Fibroblast of peridontal ligament (primary cell): ENCODE results near the gene TTC24.
"Not testable (repeated sequence)": the region's sequence is repeated elsewhere in the genome, so short reads cannot be mapped to it uniquely, and the experiment has no call there.

Experiments
- DNase-seq: peaks from one replicate; pipeline ENCODE4 v3.0.0-alpha.2; 2010; ENCODE audit errors: extremely low read depth

The TTC24 gene

DNA sequence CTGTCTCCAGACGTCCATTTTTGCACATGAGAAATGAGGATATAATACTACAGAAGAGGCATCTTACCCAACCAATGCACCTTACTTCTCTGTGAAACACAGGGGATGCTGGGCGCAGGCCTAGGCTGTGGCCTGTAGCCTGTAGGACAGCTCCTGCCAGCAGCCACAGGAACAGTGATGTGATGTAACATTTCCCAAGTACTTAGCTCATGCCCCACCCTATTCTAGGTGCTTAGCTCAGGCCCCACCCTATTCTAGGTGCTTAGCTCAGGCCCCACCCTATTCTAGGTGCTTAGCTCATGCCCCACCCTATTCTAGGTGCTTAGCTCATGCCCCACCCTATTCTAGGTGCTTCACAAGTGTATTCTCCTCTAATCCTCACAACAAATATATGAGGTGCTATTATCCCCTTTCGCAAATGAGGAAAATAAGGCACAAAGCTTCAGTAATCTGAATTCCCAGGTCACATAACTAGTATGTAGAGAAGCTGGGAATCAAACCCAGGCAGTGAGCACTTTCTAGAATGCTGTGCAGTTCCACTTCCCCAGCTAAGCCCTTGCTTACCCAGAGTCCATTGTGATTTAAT is 7.5 kb downstream of the TTC24 start:
- DNase-seq, result no peak

DNA sequence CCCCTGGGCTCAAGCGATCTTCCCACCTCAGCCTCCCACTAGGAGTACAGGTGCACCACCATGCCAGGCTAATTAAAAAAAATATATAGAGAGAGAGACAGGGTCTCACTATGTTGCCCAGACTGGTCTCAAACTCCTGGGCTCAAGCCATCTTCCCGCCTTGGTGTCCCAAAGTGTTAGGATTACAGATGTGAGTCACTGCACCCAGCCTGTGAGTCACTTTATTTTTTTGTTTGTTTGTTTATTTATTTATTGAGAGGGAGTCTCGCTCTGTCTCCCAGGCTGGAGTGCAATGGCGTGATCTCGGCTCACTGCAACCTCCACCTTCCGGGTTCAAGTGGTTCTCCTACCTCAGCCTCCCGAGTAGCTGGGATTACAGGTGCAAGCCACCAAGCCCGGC is 8.4 kb downstream of the TTC24 start:
- not testable (repeated sequence) for DNase-seq

DNA sequence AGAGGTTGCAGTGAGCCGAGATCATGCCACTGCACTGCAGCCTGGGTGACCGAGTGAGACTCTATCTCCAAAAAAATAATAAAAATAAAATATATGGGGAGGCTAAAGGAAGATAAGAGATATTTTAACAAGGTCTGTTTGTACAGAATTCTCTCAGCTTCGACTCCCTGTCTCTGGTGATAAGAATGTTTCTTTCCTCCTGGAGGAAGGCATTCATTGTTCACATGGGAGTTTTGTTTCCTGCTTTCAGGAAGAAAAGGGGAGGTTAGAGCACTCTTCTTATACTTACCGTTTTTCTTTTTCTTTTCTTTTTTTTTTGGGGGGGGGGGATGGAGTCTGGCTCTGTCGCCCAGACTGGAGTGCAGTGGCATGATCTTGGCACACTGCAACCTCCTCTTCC is 10.0 kb downstream of the TTC24 start:
- DNase-seq, result no peak

- DNase-seq, result peak; percentile 33
Observed at GRCh38 chr1:156590326-156591180, 11.0 kb downstream of the TTC24 start.

GRCh38 chr1:156591181-156591431 is 11.6 kb downstream of the TTC24 start:
- DNase-seq, result no peak

DNA sequence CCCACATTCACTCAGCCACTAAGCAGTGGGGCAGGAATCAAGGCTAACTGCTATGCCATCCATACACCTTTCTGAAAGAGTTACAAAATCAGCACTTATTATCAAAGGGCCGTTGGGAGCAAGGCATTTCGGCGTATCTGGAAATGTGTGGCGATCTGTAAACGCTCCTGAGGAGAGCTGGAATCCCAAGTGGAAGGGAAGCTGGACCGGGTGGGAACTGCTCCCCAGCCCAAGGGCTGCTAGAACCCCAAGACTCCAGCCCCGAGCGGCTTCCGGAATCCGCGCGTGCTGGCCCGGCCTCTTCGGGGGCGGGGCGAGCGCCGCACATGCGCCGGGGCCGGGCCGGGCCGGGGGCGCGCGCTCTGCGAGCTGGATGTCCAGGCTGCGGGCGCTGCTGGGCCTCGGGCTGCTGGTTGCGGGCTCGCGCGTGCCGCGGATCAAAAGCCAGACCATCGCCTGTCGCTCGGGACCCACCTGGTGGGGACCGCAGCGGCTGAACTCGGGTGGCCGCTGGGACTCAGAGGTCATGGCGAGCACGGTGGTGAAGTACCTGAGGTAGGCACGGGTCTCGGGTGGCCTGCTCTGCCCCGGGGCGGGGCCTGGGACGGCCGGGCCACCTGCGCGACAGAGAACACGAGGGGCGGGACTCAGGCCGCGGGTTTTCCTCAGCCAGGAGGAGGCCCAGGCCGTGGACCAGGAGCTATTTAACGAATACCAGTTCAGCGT is 12.1 kb downstream of the TTC24 start, which contains the start of gene NAXE:
NAXE (plus strand) TSS at position 345 of the 726 bp plus-strand sequence; CDS start at position 374, 29 bp downstream.
- DNase-seq, result peak; percentile 47

DNA sequence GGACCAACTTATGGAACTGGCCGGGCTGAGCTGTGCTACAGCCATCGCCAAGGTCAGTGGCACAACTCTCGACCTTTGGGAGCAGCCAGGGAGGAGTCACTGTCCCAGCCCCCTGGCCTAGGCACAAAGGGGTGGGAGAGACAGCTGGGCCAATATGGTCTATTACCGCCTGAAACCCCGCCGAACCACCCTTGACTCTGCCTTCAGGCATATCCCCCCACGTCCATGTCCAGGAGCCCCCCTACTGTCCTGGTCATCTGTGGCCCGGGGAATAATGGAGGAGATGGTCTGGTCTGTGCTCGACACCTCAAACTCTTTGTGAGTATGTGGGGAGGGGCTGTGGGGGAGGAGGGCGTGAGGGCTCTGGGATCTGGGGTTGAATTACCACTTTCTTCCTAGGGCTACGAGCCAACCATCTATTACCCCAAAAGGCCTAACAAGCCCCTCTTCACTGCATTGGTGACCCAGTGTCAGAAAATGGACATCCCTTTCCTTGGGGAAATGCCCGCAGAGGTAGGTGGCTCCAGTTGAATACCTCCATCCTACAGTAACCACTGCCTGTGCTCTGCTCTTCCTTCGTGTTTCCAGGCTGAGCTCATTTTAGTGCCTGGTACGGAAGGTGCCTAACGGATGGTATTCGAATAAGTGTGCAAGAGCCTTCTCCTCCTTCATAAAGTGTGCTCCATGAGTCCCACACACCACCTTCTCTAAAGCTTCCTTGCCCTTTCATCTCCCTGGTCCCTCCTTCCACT is 12.8 kb downstream of the TTC24 start:
- no peak for DNase-seq

DNA sequence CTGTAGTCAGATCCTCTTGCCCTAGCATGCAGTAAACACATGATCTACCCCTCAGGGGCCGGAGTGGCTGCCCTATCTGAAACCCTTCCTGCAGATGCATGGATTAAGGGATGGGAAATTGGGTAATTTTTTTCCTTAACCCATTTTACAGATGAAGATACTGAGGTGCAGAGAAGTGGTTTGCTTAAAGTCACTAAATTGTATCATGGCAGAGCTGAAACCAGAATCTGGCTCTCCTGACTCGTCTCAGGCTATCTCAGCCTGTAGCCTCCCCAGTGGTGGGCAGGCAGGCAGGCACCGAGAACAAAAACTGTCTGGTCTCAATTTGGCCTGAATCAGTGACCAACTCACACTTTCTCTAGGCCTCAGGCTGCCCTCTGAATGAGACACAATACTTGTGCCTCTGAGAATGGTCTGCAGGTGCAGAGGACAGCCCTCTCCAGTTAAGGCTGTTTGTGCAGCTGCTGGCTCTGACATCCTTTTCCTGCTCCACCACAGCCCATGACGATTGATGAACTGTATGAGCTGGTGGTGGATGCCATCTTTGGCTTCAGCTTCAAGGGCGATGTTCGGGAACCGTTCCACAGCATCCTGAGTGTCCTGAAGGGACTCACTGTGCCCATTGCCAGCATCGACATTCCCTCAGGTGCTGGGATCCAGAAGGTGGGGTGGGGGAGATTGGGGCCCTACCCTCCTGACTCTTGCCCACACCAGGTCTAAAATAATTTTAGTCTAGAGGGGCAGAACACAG is 13.6 kb downstream of the TTC24 start:
- no peak for DNase-seq

DNA sequence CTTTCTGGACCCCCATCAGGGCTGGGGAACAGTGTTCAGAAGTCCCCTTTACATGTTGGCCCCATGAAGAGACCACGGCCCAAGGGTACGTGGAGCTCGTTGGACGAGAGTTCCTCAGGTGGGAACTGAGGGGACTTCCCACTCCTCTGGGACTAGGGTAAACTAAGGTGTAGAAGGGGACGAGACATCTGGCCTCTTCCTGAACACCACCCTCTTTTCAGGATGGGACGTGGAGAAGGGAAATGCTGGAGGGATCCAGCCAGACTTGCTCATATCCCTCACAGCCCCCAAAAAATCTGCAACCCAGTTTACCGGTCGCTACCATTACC is 14.1 kb downstream of the TTC24 start:
- DNase-seq, result no peak

DNA sequence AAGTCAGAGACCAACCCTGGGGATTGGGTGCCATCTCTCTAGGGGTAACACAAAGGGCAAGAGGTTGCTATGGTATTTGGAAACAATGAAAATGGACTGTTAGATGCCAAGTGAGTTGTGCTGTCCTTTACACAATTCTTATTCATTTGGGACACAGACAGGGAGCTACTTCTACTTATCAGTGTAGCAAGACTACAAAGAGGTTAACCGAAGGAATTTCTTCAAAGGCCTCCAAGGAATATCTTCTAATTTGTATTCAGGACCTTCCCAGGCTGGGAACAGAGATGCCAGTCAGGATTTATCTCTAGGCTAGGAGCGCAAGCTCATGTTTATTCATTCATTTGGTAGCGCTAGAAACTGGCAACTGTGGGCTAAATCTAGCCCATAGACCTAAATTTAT is 14.7 kb downstream of the TTC24 start:
- no peak for DNase-seq

DNA sequence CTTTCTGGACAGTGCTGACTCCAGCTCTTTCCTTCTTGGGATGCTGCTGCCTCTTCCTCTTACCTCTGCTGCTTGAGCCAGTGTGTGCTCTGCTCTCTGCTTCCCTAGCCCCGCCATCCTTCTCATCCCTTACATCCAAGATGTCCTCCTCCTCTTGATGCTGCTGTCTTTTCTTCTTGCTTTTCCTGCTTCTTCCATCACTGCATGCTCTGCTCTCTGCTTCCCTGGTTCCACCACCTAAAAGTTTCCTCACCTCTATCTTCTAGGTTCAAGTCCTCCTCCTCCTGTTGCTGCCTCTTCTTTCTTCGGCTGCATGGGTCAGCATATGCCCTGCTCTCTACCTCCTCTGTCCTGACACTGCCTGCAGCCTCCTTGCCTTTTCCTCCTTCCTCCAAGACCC is 15.5 kb downstream of the TTC24 start:
- DNase-seq, result no peak

DNA sequence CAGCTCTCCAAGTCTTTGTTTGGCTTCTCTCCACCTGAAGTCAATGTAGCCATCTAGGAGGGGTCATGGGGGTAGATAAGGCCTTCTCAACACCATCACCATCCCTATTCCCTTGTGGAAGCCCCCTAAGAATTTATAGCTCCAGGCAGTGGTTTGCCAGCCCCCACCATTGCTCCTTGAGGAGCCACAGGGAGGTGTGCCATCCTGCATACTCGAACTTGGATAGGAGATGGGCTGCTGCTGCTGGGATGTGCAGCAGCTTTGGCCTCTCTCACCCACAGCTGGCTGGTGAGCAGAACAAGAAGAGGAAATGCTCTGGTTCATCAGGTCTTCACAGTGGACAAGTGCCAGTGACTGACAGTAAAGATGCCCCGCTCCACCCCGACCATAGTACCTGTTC is 16.9 kb downstream of the TTC24 start:
- no peak for DNase-seq

- DNase-seq, result no peak
Observed at GRCh38 chr1:156598125-156598524, 18.6 kb downstream of the TTC24 start.

DNA sequence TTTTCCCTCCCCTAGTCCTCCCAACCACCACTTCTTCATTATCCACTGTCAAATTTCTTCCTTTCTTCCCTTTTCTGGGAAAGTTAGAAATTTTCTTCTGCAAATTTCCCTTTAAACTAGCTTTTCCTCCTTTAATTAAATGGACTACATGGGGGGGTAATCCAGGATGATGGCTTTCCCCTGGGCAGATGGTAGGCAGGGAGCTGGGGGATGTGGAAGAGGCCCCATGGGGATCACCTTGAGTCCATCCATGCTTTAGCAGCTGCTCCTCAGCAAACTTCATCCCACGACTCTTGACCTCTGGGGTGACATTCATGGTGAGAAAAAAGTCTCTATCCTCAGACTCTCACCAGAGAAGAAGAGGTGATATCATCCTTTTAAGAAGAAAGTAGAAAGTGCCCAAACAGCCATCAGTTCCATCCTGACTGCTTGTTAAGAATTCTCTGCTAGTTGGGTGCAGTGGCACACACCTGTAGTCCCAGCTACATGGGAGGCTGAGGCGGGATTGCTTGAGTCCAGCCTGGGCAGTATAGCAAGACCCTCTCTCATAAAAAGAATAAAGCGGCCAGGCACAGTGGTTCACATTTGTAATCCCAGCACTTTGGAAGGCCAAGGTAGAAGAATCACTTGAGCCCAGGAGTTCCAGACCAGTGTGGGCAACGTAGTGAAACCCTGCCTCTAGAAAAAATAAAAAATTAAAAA is 19.4 kb downstream of the TTC24 start:
- DNase-seq, result no peak

DNA sequence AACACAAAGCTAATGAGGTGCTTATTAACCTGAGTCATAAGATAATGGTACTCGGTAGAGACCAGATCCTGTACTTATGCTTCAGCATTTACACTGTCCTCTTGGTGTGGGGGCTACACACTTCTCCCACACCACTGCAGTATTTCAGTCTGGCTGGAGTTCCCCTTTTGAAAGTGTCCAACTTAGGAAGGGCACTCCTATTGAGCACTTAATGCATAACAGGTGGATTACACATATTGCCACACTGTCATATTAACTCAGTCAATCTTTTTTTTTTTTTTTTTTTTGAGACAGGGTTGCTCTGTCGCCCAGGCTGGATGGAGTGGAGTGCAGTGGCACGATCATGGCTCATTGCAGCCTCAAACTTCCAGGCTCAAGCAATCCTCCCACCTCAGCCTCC is 20.3 kb downstream of the TTC24 start:
- DNase-seq, result no peak

DNA sequence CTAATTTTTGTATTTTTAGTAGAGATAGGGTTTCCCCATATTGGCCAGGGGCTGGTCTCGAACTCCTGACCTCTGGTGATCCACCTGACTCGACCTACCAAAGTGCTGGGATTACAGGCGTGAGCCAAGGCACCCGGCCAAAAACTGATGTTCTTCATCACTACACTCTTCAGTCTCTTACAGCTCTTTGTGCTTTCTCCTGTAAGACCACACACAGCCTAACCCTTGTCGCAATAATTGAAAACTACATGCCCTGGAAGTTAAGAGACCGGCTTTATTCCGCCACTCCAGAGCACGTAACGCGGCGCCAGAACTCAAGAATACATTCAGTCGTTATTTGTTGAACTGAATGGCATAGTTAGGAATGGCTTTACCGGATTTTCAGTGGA is 21.2 kb downstream of the TTC24 start:
- peak; percentile 14 for DNase-seq

- peak; percentile 97 for DNase-seq
Observed at GRCh38 chr1:156601122-156601830, 21.8 kb downstream of the TTC24 start, which contains the start of gene GPATCH4. Gene GPATCH4 (minus strand): TSS chr1:156601479.

DNA sequence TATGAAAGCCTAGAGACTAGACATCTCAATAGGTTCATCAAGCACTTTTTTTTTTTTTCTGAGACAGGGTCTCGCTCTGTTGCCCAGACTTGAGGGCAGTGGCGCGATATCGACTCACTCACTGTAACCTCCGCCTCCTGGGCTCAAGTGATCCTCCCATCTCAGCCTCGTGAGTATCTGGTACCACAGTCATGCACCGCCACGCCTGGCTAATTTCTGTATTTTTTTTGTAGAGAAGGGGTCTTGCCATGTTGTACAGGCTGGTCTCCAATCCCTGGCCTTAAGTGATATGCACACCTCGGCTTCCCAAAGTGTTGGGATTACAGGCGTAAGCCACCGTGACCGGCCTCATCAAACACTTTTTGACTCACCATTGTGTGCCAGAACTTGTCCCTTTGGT is 22.4 kb downstream of the TTC24 start:
- no peak for DNase-seq

DNA sequence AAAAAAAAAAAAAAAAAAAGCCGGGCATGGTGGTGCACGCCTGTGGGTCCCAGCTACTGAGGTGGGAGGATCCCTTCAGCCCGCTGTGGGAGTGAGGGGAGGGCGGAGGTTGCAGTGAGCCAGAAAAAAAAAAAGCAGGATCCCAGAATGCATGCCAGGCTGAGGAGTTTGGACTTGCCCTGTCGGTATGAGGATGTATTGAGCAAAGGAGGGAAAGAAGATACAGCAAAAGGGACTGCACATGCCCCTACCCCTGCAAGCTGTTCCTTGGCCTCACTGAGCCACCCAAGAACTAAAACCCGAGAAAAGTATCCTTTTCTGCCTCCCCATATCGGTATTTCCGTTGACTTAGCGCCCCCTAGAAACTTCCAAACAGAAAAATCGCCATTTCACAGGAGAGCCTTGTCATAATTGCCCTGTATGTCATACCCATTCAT is 23.1 kb downstream of the TTC24 start:
- no peak for DNase-seq

GRCh38 chr1:156607344-156607743 is 27.8 kb downstream of the TTC24 start:
- DNase-seq, result not testable (repeated sequence)
